K562 (cell line): ENCODE measurements around the gene SLC13A4.

Experiments
- ATF7 ChIP-seq: fragments of 450-650 bp; IDR thresholded peaks from 2 replicates; pipeline ENCODE4 v1.7.1; 2014; ENCODE audit warnings: mild to moderate bottlenecking, moderate library complexity
- EZH2 ChIP-seq: IDR thresholded peaks from 2 replicates; pipeline ENCODE4 v1.6.1; 2012; ENCODE audit warnings: low read depth, mild to moderate bottlenecking, inconsistent platforms, low read length, borderline replicate concordance
- LARP7 ChIP-seq: fragments of 450-650 bp; IDR thresholded peaks from 2 replicates; pipeline ENCODE4 v1.6.1; 2016
- NRF1 ChIP-seq, 2 experiments: fragments of 450-650 bp; IDR thresholded peaks in 1 of 2; conservative IDR thresholded peaks in 1 of 2; 2 replicates each; pipeline ENCODE4 v1.6.1; 2014; ENCODE audit warnings: mild to moderate bottlenecking in 2 of 2
- RBM14 ChIP-seq: fragments of 200-400 bp; formaldehyde crosslinking; IDR thresholded peaks from 2 replicates; pipeline ENCODE4 v1.6.1; 2018; ENCODE audit warnings: low read depth, mild to moderate bottlenecking, low read length, moderate library complexity, borderline replicate concordance; ENCODE audit not compliant: insufficient read depth
- SP2 ChIP-seq: IDR thresholded peaks from 2 replicates; pipeline ENCODE4 v1.6.1; 2011; ENCODE audit warnings: mild to moderate bottlenecking, low read depth, low read length, moderate library complexity; ENCODE audit not compliant: poor library complexity, severe bottlenecking; ENCODE audit errors: extremely low read depth
- TARDBP ChIP-seq: fragments of 450-650 bp; IDR thresholded peaks from 2 replicates; pipeline ENCODE4 v1.6.1; 2016
- TEAD1 ChIP-seq, 2 experiments: fragments of 450-650 bp in 1 of 2; sonication (generic) in 1 of 2; formaldehyde crosslinking; IDR thresholded peaks; 2 replicates each; pipeline versions ENCODE4 v1.4.0 to v1.8.0; 2020 to 2022; ENCODE audit warnings: mild to moderate bottlenecking in 2 of 2, missing genetic modification reagents in 1 of 2
- ZFP36 ChIP-seq: fragments of 150-350 bp; IDR thresholded peaks from 2 replicates; pipeline ENCODE4 v1.6.1; 2018; ENCODE audit warnings: low read length, low read depth; ENCODE audit not compliant: partially characterized antibody
- ZNF146 ChIP-seq: IDR thresholded peaks from one replicate; pipeline ENCODE4 v1.6.1; 2018; ENCODE audit warnings: missing compliant biosample characterization; ENCODE audit not compliant: unreplicated experiment
- ZNF324 ChIP-seq: fragments of 250-450 bp; sonication (Bioruptor Pico); IDR thresholded peaks from 2 replicates; pipeline ENCODE4 v1.4.0; 2020; ENCODE audit warnings: mild to moderate bottlenecking
- TF ChIP-seq, protein P1 (sequence below), 3 experiments: IDR thresholded peaks in 2 of 3; conservative IDR thresholded peaks in 1 of 3; 2 replicates each; pipeline ENCODE4 v1.5.1; 2011 to 2012; ENCODE audit warnings: low read length in 3 of 3, mild to moderate bottlenecking in 3 of 3, control low read depth in 2 of 3, improper control_type of control experiment in 1 of 3, inconsistent platforms in 1 of 3, low read depth in 1 of 3, mixed read lengths in 1 of 3, moderate library complexity in 1 of 3; ENCODE audit not compliant: insufficient read depth in 2 of 3
- TF ChIP-seq, protein P2 (sequence below): fragments of 250-450 bp; sonication (Bioruptor Pico); IDR thresholded peaks from 2 replicates; pipeline ENCODE4 v1.8.0; 2022; ENCODE audit warnings: moderate library complexity, mild to moderate bottlenecking, inconsistent platforms
- TF ChIP-seq, protein P3 (sequence below): fragments of 450-650 bp; formaldehyde crosslinking; IDR thresholded peaks from 2 replicates; pipeline ENCODE4 v1.4.0; 2020; ENCODE audit warnings: mild to moderate bottlenecking, mixed read lengths

DNA sequence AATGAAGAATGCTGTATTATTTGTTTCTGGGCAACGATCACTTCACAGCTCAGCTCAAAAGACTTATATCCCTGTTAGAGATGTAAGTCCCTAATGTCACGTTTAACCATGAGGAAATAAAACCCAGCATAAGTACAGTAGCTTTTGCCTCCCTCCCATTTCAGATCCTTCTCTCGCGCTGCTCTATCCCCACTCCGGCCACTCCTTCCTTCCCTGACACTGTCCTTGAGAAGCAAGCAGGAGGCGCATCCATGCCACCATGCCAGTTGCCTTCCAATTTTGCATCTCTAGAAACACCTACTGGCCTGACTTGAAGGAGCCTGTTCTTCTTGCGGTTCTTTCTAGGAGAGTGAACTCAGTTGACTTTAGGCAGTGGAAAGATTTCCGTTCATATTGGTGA, 19.4 kb upstream of the SLC13A4 start:
- TF ChIP-seq ZNF324 (CRISPR knock-in tag): no peak
- TF ChIP-seq EZH2: no peak
- TF ChIP-seq, protein P1, sequence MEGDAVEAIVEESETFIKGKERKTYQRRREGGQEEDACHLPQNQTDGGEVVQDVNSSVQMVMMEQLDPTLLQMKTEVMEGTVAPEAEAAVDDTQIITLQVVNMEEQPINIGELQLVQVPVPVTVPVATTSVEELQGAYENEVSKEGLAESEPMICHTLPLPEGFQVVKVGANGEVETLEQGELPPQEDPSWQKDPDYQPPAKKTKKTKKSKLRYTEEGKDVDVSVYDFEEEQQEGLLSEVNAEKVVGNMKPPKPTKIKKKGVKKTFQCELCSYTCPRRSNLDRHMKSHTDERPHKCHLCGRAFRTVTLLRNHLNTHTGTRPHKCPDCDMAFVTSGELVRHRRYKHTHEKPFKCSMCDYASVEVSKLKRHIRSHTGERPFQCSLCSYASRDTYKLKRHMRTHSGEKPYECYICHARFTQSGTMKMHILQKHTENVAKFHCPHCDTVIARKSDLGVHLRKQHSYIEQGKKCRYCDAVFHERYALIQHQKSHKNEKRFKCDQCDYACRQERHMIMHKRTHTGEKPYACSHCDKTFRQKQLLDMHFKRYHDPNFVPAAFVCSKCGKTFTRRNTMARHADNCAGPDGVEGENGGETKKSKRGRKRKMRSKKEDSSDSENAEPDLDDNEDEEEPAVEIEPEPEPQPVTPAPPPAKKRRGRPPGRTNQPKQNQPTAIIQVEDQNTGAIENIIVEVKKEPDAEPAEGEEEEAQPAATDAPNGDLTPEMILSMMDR (IDR thresholded peaks at IDR 0.05 in 2 of 3, conservative IDR thresholded peaks at IDR 0.05 in 1 of 3; ENCODE audit: insufficient read depth in 2 of 3, low read depth in 1 of 3, low read length in 3 of 3): no peak
- no peak for TF ChIP-seq TEAD1 (CRISPR knock-in tag; IDR thresholded peaks at IDR 0.05)
- no peak for TF ChIP-seq LARP7
- TF ChIP-seq RBM14: no peak
- no peak for TF ChIP-seq ZNF146
- TF ChIP-seq ZFP36: no peak
- TF ChIP-seq ATF7: no peak
- no peak for TF ChIP-seq SP2
- TF ChIP-seq NRF1 (conservative IDR thresholded peaks at IDR 0.05 in 1 of 2, IDR thresholded peaks at IDR 0.05 in 1 of 2): no peak
- TF ChIP-seq, protein P2, sequence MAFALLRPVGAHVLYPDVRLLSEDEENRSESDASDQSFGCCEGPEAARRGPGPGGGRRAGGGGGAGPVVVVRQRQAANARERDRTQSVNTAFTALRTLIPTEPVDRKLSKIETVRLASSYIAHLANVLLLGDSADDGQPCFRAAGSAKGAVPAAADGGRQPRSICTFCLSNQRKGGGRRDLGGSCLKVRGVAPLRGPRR: no peak
- TF ChIP-seq TARDBP: no peak
- TF ChIP-seq, protein P3, sequence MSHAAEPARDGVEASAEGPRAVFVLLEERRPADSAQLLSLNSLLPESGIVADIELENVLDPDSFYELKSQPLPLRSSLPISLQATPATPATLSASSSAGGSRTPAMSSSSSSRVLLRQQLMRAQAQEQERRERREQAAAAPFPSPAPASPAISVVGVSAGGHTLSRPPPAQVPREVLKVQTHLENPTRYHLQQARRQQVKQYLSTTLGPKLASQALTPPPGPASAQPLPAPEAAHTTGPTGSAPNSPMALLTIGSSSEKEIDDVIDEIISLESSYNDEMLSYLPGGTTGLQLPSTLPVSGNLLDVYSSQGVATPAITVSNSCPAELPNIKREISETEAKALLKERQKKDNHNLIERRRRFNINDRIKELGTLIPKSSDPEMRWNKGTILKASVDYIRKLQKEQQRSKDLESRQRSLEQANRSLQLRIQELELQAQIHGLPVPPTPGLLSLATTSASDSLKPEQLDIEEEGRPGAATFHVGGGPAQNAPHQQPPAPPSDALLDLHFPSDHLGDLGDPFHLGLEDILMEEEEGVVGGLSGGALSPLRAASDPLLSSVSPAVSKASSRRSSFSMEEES: no peak
